ENCODE results near the gene POLRMT. TPM values are rescaled to one million over a fixed set of nuclear protein-coding genes. Genes with fewer than 3 reads are reported as not detected.

Gene POLRMT
- total RNA-seq, 4 donors from 2014 or later = 23.2 to 39.7 (median 33.1) TPM

DNA sequence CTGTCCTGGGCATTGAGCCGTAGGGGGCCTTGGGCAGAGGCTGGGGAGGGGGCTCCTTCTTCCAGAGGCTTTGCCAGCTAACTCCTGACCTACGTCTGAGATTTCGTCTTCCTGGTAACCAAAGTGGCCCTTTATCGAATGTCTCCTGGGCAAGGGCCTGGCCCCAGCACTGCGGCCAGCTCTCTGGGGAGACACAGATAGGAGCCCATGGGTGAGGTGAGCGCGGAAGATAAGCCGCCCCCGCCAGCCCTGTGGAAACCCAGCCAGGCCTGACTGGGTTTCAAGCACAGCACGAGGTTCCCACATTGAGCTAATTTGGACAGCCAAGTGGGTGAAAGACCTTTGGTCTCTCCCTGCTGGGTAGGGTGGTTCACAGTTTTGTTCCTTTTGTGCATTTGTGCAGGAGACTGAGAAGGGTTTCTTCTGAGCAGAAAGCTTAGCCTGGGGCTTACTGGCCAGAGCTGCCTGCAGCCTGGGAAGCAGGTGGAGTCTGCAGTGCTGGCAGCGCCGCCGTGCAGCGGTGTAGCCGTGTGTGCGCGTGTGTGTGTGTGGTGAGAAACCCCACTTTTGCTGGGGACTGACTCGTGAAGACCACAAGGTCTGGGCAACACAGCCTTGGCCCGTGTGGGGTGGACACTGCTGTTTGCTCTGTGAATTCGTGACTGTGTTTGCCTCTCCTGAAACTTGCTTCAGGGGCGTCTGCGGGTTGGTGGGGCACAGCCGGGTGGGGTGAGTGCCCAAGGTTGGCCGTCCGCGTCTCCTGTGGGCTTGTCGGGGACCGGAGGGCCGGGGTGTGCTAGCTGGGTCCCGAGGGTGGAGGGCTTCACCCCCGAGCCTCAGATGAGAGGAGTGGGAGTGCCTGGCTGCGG lies 58.4 kb downstream of the POLRMT start:
- no peaks in the 10 kb centered on the region for H3K27me3 ChIP-seq
- DNase-seq = peak; percentile 71 to 75
- peak in 1 of 2 donors; percentile 6 for TF ChIP-seq POLR2A (IDR thresholded peaks at IDR 0.05)
- TF ChIP-seq, protein P1, sequence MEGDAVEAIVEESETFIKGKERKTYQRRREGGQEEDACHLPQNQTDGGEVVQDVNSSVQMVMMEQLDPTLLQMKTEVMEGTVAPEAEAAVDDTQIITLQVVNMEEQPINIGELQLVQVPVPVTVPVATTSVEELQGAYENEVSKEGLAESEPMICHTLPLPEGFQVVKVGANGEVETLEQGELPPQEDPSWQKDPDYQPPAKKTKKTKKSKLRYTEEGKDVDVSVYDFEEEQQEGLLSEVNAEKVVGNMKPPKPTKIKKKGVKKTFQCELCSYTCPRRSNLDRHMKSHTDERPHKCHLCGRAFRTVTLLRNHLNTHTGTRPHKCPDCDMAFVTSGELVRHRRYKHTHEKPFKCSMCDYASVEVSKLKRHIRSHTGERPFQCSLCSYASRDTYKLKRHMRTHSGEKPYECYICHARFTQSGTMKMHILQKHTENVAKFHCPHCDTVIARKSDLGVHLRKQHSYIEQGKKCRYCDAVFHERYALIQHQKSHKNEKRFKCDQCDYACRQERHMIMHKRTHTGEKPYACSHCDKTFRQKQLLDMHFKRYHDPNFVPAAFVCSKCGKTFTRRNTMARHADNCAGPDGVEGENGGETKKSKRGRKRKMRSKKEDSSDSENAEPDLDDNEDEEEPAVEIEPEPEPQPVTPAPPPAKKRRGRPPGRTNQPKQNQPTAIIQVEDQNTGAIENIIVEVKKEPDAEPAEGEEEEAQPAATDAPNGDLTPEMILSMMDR (IDR thresholded peaks at IDR 0.05) = no peak
- peak overlapping the region in 1 of 3 donors; percentile 24 for H3K4me3 ChIP-seq (replicated peaks in 1 of 3)
- WGBS, 2 donors = 22% methylated on average over 22 to 31 of the region's 32 CpGs
- no peaks in the 10 kb centered on the region for H3K9me3 ChIP-seq
- H3K36me3 ChIP-seq = peaks cover 0 to 9% of the 10 kb centered on the region in 2 donors
- H3K4me1 ChIP-seq = peaks cover 32 to 42% of the 10 kb centered on the region in 2 donors
- intact Hi-C loops (cut with DNase I) = no loop called here
- peak overlapping the region; percentile 3 to 67 (median 57) for H3K27ac ChIP-seq

DNA sequence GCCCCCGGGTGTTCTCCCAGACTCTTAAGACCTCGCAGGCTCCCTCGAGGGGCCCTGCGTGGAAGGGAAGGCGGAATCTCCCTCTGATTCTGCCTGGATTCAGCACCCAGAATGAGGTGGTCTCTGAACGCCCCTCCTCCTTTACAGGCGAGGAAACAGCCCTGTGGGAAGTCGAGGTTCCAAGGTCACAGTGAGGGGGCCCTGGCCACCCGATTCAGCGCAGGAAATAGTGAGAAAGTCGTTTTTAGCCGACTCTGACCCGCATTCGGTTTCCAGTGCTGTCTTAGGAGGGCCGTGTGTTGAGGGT lies 59.9 kb downstream of the POLRMT start:
- no peak for TF ChIP-seq POLR2A (IDR thresholded peaks at IDR 0.05)
- TF ChIP-seq, protein P1 (IDR thresholded peaks at IDR 0.05) = no peak
- peak overlapping the region; percentile 81 to 97 (median 91) for H3K4me3 ChIP-seq (replicated peaks in 1 of 3)
- H3K9me3 ChIP-seq = no peaks in the 10 kb centered on the region
- peaks cover 32 to 42% of the 10 kb centered on the region in 2 donors for H3K4me1 ChIP-seq
- peaks cover 0 to 9% of the 10 kb centered on the region in 2 donors for H3K36me3 ChIP-seq
- 8 to 9% methylated on average over 10 to 15 of the region's 15 CpGs for WGBS, 2 donors
- no peaks in the 10 kb centered on the region for H3K27me3 ChIP-seq
- intact Hi-C loops (cut with DNase I) = no loop called here
- DNase-seq = no peak
- H3K27ac ChIP-seq = peak overlapping the region in 2 of 3 donors; percentile 72 to 88

DNA sequence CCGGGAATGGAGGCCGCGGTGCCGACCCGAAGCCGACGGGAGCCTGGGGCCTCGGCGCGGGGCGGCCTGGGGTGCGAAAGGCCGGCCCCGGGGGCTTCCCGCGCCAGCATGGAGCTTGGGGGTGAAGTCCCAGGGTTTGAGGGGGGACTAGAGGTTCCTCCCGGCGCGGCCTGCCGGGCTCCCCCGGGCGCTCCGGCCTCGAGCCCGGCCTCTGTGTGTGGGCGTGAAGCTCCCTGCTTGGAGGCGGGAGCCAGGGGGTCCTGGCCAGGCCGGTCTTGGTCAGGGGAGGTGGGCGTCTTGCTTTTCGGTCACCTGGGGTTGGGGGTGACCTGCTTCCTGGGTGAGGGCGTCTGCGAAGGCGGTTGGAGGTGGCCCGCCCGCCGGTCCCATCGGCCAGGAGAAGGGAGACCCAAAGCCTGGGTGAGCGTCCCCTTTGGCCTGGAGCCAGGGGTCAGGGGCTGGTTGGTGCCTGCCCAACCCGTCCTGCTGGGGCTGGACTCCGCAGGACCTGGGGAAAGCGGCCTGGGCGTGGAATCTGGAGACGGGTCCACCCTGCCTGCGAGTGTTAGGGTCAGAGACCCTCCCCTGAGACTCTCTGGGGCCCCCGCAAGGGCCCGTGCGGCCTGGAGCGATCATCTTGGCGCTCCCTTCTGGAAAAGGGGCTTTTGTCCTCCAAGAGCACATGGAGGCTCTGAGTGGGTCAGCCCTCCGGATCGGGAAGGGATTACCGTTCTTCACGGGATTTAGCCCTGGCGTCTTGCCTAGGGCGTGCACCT lies 60.4 kb downstream of the POLRMT start:
- Histone ChIP-seq H3K36me3 (peaks cover 0 to 6% of the 10 kb centered on the region in 2 donors), H3K27me3 (no peaks in the 10 kb centered on the region), H3K4me3 (replicated peaks in 1 of 3) (peak overlapping the region; percentile 81 to 97 (median 91)), H3K9me3 (no peaks in the 10 kb centered on the region), H3K4me1 (peaks cover 32 to 42% of the 10 kb centered on the region in 2 donors), H3K27ac (peak overlapping the region; percentile 72 to 88 (median 76))
- no peak for TF ChIP-seq POLR2A (IDR thresholded peaks at IDR 0.05)
- TF ChIP-seq, protein P1 (IDR thresholded peaks at IDR 0.05) = no peak
- WGBS, 2 donors = 1% methylated on average over 29 of the region's 55 CpGs; no CpG with 5 or more reads in 1 of the 2 donors
- peak; percentile 69 to 73 for DNase-seq
- intact Hi-C loops (cut with DNase I) = no loop called here

DNA sequence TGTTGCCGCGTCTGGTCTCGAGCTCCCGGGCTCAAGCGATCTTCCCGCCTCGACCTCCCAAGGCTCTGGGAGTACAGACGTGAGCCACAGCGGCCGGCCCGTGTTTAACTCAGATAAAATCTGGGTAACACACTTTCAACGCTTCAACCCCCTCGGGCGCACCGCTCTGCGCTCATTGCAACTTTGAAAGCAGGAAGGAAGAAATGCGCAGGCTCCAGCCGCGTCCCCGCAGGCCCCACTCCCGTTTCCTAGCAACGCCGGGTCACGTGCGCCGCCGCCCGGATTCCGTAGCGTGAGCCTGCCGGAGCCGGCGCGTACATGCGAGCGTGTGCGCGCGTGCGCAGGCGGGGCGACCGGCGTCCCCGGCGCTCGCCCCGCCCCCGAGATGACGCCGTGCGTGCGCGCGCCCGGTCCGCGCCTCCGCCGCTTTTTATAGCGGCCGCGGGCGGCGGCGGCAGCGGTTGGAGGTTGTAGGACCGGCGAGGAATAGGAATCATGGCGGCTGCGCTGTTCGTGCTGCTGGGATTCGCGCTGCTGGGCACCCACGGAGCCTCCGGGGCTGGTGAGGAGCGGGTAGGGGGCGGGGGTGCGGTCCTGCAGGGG lies 61.1 kb downstream of the POLRMT start, which contains the start of gene BSG:
Gene BSG (plus strand): TSS at position 457 of the 603 bp plus-strand sequence. CDS start 39 bp downstream, at position 496.
- peak; percentile 99 for DNase-seq
- H3K27ac ChIP-seq = peak within 1 kb of the TSS; percentile 72 to 88 (median 76)
- peak within 1 kb of the TSS; percentile 81 to 97 (median 91) for H3K4me3 ChIP-seq (replicated peaks in 1 of 3)
- H3K9me3 ChIP-seq = no peaks in the 10 kb centered on the region
- H3K27me3 ChIP-seq = no peaks in the 10 kb centered on the region
- 0 to 1% methylated on average over 13 to 30 of the region's 79 CpGs for WGBS, 2 donors
- intact Hi-C loops (cut with DNase I) = no loop called here
- TF ChIP-seq, protein P1 (IDR thresholded peaks at IDR 0.05) = no peak
- TF ChIP-seq POLR2A (IDR thresholded peaks at IDR 0.05) = peak; percentile 88 to 99
- no peaks in the 10 kb centered on the region for H3K36me3 ChIP-seq
- peaks cover 32 to 42% of the 10 kb centered on the region in 2 donors for H3K4me1 ChIP-seq
